SU-DHL-6 (cell line): ENCODE measurements around the gene COQ10B.

Experiments
- EZH2phosphoT487 ChIP-seq: fragments of 200-600 bp; sonication (generic), shearing (Covaris generic); conservative IDR thresholded peaks from 2 replicates; pipeline ENCODE4 v1.6.1; 2018; ENCODE audit warnings: mild to moderate bottlenecking, antibody characterized with exemption, low read length, moderate library complexity, mixed read lengths
- TF ChIP-seq, protein P1 (sequence below): fragments of 200-600 bp; sonication (generic); IDR thresholded peaks from one replicate; pipeline ENCODE4 v1.5.1; 2017; ENCODE audit warnings: antibody characterized with exemption, mild to moderate bottlenecking, low read length, moderate library complexity; ENCODE audit not compliant: insufficient read depth, poor library complexity, severe bottlenecking

DNA sequence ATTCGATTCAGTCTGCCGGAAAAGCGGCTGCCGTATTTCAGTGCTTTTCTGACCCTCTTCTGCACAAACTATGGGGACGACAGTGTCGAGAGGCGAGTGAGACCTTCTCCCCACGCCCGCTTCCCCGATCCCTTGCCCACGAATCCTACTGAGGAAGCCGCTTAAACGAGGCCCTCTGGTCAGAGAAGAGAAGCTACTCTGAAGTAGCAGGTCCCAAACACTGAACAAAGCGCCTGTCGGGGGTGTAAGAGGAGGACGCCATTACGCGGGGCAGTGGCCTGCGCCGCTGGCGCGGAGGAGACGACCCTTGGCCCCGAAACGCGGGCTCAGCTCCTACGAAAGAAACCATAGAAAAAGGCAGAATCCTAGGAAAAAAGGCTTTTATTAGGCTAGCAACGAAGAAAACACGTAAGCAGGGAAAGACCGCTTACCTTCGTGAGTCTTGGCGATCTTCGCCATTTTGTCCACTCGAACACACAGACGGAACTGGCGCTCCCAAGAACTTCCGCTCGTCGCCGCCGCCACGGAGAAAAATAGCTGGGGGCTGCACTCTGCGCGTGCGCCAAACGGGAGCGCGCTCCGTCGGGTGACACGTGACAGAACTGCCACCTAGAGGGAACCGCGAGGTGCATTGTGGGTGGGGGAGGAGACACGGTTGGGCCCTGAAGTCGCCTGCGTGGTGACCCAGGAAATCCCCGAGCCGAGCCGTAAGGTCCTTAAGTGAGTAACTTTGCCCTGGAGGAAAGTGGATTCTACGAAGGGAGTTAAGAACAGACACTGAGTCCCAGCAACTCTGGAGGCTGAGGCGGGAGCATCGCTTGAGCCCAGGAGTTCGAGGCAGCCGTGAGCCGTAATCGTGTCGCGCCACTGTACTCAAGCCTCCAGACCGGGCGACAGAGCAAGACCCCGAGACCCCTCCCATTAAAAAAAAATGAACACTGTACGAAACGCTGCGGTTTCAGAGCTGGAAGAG is 18.5 kb upstream of the COQ10B start, which contains the start of gene SF3B1:
- TF ChIP-seq, protein P1, sequence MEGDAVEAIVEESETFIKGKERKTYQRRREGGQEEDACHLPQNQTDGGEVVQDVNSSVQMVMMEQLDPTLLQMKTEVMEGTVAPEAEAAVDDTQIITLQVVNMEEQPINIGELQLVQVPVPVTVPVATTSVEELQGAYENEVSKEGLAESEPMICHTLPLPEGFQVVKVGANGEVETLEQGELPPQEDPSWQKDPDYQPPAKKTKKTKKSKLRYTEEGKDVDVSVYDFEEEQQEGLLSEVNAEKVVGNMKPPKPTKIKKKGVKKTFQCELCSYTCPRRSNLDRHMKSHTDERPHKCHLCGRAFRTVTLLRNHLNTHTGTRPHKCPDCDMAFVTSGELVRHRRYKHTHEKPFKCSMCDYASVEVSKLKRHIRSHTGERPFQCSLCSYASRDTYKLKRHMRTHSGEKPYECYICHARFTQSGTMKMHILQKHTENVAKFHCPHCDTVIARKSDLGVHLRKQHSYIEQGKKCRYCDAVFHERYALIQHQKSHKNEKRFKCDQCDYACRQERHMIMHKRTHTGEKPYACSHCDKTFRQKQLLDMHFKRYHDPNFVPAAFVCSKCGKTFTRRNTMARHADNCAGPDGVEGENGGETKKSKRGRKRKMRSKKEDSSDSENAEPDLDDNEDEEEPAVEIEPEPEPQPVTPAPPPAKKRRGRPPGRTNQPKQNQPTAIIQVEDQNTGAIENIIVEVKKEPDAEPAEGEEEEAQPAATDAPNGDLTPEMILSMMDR: no peak
- no peak for TF ChIP-seq EZH2phosphoT487
